ENCODE measurements around the gene PALD1. TPM values are rescaled to one million over a fixed set of nuclear protein-coding genes. Genes with fewer than 3 reads are reported as not detected.
"Not testable (repeated sequence)": the region's sequence is repeated elsewhere in the genome, so short reads cannot be mapped to it uniquely, and the experiment has no call there.

PALD1 gene
- total RNA-seq, 4 donors from 2014 or later: 6.0 to 9.7 (median 6.4) TPM

- DNase-seq (ENCODE audit: low spot score in 2 of 2): no peak
- H3K4me3 ChIP-seq (ENCODE audit: low read depth, poor library complexity, severe bottlenecking): no peak overlapping the region
- WGBS, 2 donors: 63 to 84% methylated on average over 7 to 8 of the region's 8 CpGs
- intact Hi-C loops (cut with DNase I; ENCODE audit: low total_unique reads): no loop called here
- TF ChIP-seq, protein P1, sequence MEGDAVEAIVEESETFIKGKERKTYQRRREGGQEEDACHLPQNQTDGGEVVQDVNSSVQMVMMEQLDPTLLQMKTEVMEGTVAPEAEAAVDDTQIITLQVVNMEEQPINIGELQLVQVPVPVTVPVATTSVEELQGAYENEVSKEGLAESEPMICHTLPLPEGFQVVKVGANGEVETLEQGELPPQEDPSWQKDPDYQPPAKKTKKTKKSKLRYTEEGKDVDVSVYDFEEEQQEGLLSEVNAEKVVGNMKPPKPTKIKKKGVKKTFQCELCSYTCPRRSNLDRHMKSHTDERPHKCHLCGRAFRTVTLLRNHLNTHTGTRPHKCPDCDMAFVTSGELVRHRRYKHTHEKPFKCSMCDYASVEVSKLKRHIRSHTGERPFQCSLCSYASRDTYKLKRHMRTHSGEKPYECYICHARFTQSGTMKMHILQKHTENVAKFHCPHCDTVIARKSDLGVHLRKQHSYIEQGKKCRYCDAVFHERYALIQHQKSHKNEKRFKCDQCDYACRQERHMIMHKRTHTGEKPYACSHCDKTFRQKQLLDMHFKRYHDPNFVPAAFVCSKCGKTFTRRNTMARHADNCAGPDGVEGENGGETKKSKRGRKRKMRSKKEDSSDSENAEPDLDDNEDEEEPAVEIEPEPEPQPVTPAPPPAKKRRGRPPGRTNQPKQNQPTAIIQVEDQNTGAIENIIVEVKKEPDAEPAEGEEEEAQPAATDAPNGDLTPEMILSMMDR (IDR thresholded peaks at IDR 0.05): no peak
- no peak for TF ChIP-seq POLR2A (IDR thresholded peaks at IDR 0.05)
These were observed 4.6 kb downstream of the PALD1 start for GRCh38 chr10:70482982-70483760.

DNA sequence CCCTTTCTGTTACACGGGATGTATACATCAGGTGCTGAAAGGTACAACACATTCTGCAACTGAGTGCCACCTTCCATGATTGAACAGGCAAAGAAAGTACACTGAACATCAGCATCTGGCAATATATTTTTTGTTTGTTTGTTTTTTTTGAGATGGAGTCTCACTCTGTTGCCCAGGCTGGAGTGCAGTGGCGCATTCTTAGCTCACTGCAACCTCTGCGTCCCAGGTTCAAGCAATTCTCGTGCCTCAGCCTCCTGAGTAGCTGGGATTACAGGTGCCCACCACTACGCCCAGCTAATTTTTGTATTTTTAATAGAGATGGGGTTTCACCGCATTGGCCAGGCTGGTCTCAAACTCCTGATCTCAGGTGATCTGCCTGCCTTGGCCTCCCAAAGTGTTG lies 5.3 kb downstream of the PALD1 start:
- H3K4me3 ChIP-seq (ENCODE audit: low read depth, poor library complexity, severe bottlenecking); DNase-seq (ENCODE audit: low spot score in 2 of 2); intact Hi-C loops (cut with DNase I; ENCODE audit: low total_unique reads): not testable (repeated sequence)
- 92 to 97% methylated on average over 6 of the region's 6 CpGs for WGBS, 2 donors

DNA sequence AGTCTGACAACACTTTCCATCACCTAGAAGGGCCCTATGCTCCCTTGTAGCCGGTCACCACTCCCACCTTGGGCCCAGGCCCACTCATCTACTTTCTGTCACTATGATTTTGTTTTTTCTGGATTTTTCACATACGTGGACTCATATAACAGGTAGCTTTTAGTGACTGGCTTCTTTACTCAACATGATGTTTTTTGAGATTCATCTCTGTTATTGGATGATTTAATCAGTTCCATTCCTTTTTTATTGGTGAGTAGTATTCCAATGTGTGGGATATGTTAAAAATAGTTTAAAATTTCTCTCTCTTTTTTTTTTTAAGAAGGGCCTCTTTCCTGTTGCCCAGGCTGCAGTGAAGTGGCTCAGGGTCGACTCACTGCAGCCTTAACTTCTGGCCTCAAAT lies 9.3 kb downstream of the PALD1 start:
- H3K4me3 ChIP-seq (ENCODE audit: low read depth, poor library complexity, severe bottlenecking): no peak overlapping the region
- 89 to 92% methylated on average over 3 of the region's 3 CpGs for WGBS, 2 donors
- TF ChIP-seq, protein P1 (IDR thresholded peaks at IDR 0.05): no peak
- TF ChIP-seq POLR2A (IDR thresholded peaks at IDR 0.05): no peak
- intact Hi-C loops (cut with DNase I; ENCODE audit: low total_unique reads): loop anchor here (5.0 kb wide), 1 partner anchor 374 kb away; no protein-coding TSS in a partner anchor
- no peak for DNase-seq (ENCODE audit: low spot score in 2 of 2)

DNA sequence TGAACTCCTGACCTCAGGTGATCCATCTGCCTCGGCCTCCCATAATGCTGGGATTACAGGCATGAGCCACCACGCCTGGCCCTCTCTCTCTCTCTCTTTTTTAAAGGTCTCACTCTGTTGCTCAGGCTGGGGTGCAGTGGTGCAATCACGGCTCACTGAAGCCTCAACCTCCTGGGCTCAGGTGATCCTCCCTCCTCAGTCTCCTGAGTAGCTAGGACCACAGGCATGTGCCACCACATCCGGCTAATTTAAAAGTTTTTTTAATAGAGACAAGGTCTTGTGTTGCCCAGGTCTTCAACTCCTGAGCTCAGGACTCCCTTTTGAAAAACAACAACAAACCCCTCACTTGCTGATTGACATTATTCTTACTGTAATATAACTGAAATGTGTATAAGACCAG lies 11.6 kb downstream of the PALD1 start:
- 89 to 96% methylated on average over 4 of the region's 4 CpGs for WGBS, 2 donors
- H3K4me3 ChIP-seq (ENCODE audit: low read depth, poor library complexity, severe bottlenecking): no peak overlapping the region
- intact Hi-C loops (cut with DNase I; ENCODE audit: low total_unique reads): no loop called here
- DNase-seq (ENCODE audit: low spot score in 2 of 2): no peak
- TF ChIP-seq, protein P1 (IDR thresholded peaks at IDR 0.05): no peak
- no peak for TF ChIP-seq POLR2A (IDR thresholded peaks at IDR 0.05)

GRCh38 chr10:70491614-70492013 lies 13.0 kb downstream of the PALD1 start:
- intact Hi-C loops (cut with DNase I; ENCODE audit: low total_unique reads): no loop called here
- TF ChIP-seq, protein P1 (IDR thresholded peaks at IDR 0.05): no peak
- DNase-seq (ENCODE audit: low spot score in 2 of 2): no peak
- WGBS, 2 donors: 95 to 98% methylated on average over 2 of the region's 2 CpGs
- no peak overlapping the region for H3K4me3 ChIP-seq (ENCODE audit: low read depth, poor library complexity, severe bottlenecking)

DNA sequence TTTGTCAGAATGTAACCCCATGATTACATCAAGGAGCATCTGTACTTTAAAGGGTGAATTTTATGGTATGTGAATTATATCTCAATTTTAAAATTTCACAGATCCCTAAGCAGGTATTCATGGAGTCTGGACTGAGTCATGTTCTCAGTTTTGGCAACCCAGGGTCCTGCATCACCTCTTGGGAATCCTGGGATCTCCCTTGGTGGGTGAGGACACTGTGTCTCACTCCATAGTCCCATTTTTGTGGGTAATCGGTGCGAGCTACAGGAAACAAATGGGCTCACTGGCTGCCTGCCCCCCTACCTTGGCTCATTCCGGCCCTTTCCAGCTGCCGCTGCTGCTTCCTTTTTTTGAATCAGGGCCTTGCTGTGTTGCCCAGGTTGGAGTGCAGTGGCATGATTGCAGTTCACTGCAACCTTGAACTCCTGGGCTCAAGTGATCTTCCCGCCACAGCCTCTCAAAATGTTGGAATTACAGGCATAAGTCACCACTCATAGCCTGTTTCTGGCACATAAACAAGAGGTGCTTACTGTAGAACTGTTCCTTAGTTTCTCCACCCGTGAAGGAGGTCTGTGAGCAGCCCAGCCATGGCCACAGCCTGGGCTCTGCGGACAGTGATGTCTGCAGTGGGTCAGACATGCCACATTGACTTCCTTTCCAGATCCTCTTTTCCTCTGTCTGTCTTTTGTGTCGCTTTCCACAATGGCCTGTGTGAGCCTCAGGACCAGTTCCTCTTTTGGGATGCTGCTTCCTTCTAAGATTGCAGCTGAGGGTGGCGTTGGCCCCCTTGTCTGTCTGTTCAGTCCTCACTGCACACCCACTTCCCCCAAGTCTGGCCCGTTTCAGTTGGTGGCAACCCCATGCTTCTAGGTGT lies 14.5 kb downstream of the PALD1 start:
- TF ChIP-seq POLR2A (IDR thresholded peaks at IDR 0.05): no peak
- TF ChIP-seq, protein P1 (IDR thresholded peaks at IDR 0.05): no peak
- H3K4me3 ChIP-seq (ENCODE audit: low read depth, poor library complexity, severe bottlenecking): no peak overlapping the region
- no peak for DNase-seq (ENCODE audit: low spot score in 2 of 2)
- intact Hi-C loops (cut with DNase I; ENCODE audit: low total_unique reads): no loop called here
- 88% methylated on average over 10 of the region's 10 CpGs for WGBS, 2 donors

Measured in lower leg skin (tissue), 4 donors.